Measurements from ENCODE around the gene CTXND1. TPM values are rescaled to one million over a fixed set of nuclear protein-coding genes. Genes with fewer than 3 reads are reported as not detected.
"Not testable (repeated sequence)": the region's sequence is repeated elsewhere in the genome, so short reads cannot be mapped to it uniquely, and the experiment has no call there.

Gene CTXND1
- 1.4 TPM for polyA plus RNA-seq (ENCODE audit: insufficient read length)

DNA sequence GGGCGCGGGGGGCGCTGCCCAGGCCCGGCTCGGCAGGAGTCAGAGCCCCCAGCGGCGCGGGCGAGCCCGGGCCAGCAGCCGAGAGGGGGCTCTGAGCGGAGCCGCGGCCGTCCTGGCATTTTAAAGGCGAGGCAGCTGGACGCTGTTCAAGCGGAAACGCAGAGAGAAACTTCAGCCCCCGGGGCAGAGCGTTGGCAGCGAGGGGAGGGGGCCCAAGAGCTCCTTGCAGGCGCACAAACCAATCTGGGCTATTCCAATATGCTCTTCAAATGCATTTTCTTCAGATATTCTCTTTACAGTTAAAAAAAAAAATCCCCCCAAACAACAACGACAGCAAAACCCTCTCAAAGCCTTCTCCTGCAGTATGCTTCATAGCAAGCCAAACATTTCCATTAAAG, at the start of gene CTXND1:
Gene CTXND1, minus strand, starts transcription at position 93 of the 398 bp plus-strand sequence. CDS start 50,264 bp downstream, outside the sequence.
- no peak for DNase-seq

DNA sequence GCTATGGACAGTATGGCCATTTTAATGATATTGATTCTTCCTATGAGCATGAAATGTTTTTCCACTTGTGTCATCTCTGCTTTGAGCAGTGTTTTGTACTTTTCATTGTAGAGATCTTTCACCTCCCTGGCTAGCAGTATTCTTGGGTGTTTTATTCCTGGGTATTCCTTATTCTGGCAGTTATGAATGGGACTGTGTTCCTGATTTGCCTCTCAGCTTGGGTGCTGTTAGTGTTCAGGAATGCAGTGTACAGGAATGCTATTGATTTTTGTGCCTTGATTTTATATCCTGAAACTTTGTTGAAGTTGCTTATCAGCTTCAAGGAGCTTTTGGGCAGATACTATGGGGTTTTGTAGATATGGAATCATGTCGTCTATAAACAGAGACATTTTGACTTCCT, 49.5 kb upstream of the CTXND1 start:
- DNase-seq = no peak

DNA sequence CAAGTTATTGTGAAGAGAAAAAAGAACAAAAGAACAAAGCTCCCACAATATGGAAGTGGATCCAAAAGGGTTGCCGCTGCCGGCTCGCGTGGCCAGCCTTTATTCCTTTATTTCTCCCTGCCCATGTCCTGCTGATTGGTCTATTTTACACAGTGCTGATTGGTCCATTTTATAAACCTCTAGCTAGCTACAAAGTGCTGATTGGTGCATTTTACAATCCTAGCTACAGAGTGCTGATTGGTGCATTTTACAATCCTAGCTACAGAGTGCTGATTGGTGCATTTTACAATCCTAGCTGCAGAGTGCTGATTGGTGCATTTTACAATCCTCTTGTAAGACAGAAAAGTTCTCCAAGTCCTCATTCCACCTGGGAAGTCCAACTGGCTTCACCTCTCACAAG, 43.8 kb upstream of the CTXND1 start:
- DNase-seq = not testable (repeated sequence)

GRCh38 chr15:80292079-80292478, 40.1 kb upstream of the CTXND1 start:
- DNase-seq = no peak

GRCh38 chr15:80290891-80291290, 38.9 kb upstream of the CTXND1 start:
- not testable (repeated sequence) for DNase-seq

- DNase-seq = peak; percentile 24
These were observed 37.8 kb upstream of the CTXND1 start for GRCh38 chr15:80289528-80290495.

- no peak for DNase-seq
These were observed 36.1 kb upstream of the CTXND1 start for GRCh38 chr15:80288131-80288530.

DNA sequence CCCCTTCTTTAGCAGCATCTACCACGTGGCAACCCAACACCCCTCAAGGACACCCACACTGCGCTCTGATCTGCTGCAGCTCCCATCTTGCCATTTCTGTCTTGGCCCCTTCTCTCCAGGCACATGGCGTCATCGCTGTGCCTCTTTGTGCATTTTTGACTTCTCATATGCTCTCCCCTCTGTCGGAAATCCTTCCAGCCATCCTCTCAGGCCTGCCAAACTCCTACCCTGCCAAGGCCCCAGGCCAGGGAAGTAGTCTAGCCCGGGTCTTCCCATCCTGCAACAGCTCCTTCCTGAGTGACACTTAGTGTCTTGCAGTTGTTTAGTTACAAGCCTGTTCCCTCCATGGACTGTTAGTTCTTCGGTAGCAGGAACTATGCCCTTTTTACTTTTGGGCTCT, 34.0 kb upstream of the CTXND1 start:
- no peak for DNase-seq

GRCh38 chr15:80285379-80285778, 33.4 kb upstream of the CTXND1 start:
- no peak for DNase-seq

DNA sequence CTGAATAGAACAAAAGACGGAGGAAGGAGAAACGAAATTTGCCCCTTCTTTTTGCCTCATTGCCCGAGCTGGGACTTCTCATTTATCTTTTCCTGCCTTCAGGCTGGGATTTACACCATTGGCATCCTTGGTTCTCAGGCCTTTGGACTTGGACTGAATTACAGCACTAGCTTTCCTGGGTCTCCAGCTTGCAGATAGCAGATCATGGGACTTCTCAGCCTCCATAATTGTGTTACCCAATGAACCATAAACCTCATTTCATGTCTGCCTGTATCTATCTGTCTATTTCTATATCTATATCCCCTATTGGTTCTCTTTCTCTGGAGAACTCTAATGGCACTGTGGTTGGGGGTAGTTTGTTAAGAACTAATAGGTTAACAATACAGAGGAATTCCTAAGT, 31.5 kb upstream of the CTXND1 start:
- DNase-seq = no peak

DNA sequence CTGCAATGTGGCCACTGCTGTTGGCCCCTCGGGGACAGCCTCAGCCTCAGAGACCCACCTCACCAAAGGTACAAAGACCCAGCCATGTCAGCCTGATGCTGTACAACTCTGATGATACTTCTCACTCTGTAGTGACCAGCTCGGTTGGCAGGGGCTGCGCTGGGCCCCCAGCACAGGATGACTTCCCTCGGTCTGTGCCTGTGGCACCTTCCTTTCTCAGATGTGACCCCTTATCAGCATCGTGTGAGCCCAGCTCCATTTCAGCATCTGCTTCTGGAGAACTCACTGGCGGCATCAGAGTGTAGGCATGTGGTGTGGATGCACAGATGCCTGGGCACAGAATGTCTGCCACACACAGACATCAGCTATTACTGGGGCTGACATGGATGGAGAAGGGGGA, 25.1 kb upstream of the CTXND1 start:
- DNase-seq = no peak

DNA sequence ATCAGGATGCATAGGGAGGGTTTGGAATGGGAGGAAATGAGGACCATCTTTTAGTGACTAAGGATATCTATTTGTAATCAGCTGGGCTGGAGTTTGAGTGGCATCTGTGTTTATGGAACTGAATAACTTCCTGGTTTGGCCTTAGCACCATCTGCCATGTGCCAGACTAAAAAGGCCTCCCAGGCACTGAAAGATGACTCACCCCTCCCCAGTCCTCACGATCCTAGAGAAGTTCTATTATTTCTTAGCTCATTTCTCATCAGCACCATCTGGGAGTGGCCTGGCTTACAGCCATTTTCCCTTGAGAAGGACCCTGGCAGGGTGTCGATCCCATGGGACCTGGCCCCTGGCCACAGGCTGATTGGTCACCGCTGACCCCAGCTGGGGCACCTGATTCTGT, 23.9 kb upstream of the CTXND1 start:
- no peak for DNase-seq

- DNase-seq = no peak
These were observed 23.0 kb upstream of the CTXND1 start for GRCh38 chr15:80274996-80275395.

- DNase-seq = no peak
These were observed 22.5 kb upstream of the CTXND1 start for GRCh38 chr15:80274554-80274953.

GRCh38 chr15:80272987-80273386, 21.0 kb upstream of the CTXND1 start:
- DNase-seq = no peak

DNA sequence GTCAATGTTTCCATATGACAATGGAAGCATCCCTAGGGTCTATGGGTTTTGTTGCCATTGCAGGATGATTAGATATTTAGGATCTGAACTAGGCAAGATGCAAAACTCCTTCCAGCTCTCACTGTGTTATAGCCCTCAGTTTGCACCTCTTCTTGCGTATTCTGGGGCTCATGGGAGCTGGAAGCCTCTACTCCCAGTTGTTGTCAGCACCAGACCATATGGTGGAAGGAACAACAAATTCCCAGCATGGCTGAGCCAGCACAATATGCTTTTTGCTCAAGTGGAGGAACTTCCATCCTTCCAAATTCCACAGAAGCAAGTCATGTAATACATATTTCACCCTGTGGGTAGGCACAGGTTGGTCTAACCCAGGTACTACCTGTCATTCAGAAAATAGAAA, 18.5 kb upstream of the CTXND1 start:
- DNase-seq = no peak

- no peak for DNase-seq
These were observed 16.1 kb upstream of the CTXND1 start for GRCh38 chr15:80268101-80268500.

DNA sequence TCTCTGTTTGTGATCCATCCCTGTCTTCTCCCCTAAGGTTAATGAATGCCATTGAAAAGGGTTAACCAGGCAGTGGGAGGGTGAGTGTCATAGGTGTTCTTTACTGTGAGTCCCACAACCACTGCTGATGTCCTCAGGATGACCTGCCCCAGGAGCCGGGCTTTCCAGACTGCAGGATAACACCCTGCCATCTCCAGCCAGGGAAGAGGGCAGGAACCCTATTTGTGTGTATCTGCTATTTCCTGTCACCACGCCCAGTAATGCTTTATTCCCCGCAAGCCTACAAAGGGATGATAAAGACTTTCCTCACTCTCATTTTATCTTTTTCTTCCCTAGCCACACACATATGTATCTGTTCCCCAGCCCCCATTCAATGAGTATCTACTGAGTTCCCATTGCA, 15.6 kb upstream of the CTXND1 start:
- no peak for DNase-seq

DNA sequence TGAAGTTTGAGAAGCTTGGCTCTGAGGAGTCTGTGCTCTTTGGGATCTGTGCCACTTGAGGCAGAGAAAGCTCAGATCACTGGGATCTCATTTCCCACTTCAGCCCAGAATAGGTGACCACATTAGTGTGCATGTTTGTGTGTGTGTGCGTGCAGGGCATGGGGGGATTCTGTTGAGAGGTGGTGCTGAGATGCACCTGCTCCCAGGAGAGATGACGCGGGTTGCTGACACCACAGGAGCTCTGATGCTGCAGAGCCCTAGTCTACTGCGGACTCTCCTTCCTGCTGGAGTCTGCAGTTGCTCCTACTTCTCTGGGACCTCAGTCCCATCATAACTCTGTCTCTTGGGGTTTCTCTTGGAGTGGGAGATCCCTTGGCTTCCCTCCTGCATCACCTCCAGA, 14.7 kb upstream of the CTXND1 start:
- DNase-seq = no peak

- DNase-seq = no peak
These were observed 14.1 kb upstream of the CTXND1 start for GRCh38 chr15:80266113-80266512.

- DNase-seq = no peak
These were observed 13.0 kb upstream of the CTXND1 start for GRCh38 chr15:80265021-80265420.

DNA sequence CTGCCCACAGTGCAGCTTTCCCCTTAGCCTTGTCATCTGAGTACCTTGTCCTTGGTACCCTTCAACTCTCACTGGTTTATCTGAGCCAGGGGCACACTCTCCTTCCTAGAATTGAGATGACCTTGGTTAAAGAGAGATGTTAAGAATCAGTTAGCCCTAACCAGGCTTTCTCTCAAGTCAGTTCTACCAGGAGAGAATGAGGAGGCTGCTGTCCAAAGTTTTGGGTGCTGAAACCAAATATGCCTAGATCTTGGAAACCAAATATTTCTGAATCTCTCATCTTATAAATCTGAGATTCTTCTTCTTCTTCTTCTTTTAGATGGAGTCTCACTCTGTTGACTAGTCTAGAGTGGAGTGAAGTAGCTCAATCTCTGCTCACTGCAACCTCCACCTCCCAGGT, 12.0 kb upstream of the CTXND1 start:
- DNase-seq = no peak

GRCh38 chr15:80260551-80260950, 8.5 kb upstream of the CTXND1 start:
- DNase-seq = no peak

DNA sequence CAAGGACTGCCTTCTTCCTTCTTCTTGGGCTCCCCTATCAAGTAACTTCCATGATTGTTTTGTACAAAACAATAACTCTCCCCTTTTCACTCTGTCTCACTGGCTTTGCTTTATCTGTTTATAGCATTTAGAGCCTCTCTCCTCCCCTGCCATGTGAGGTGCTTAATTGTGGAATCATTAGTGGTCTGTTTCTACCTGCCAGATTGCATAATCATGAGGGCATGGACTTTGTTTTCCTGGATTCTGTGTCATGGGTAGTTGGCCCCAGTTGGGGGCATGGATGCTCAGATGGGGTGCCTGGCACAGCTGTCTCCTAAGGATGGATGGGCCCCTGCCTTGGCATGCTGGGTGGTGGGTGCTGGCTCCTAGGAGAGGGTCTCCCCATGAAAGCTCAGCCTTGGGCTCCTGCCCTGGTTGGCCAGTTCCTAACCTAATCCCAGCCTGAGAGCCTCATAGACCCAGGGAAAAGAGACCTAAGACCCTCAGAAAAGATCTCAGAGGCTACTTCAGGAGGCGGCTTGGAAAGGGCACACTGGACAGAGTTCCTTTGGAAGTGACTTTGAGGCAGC, 8.0 kb upstream of the CTXND1 start:
- DNase-seq = no peak

All from hindlimb muscle (tissue), 1 donor.